H1 (cell line): ENCODE measurements around the gene MRI1. TPM values are rescaled to one million over a fixed set of nuclear protein-coding genes. Genes with fewer than 3 reads are reported as not detected.

Source experiments
- CTCF ChIA-PET: fragments of 300-600 bp; sonication (Branson Sonifier 250); formaldehyde crosslinking; loops from one replicate; lab custom pipeline; 2021; ENCODE audit not compliant: partially characterized antibody; lab: Charles Lee
- POLR2A ChIA-PET: fragments of 300-600 bp; sonication (Branson Sonifier 250); formaldehyde crosslinking; loops from one replicate; lab custom pipeline; 2021; ENCODE audit warnings: inconsistent platforms; ENCODE audit not compliant: partially characterized antibody; lab: Charles Lee
- DNase-seq, 2 experiments: peaks; one replicate each; pipeline versions ENCODE4 v3.0.0 to v3.0.0-alpha.2; 2010 to 2022; ENCODE audit warnings: low spot score in 2 of 2, low read depth in 1 of 2, mixed read lengths in 1 of 2
- FAIRE-seq: peaks from 2 replicates; lab custom pipeline; 2011; peaks lifted over from hg19 to GRCh38; lab: Jason Lieb, UNC
- H2AFZ ChIP-seq: 2 replicates; pipeline ENCODE4 v1.8.1; 2012; ENCODE audit warnings: low read length, inconsistent platforms
- H2AK5ac ChIP-seq: 2 replicates; pipeline ENCODE4 v1.6.1; 2013; ENCODE audit warnings: low read depth, low read length
- H2BK120ac ChIP-seq: replicated peaks from 2 replicates; pipeline ENCODE3; 2013; ENCODE audit warnings: low read depth, low read length, inconsistent platforms
- H2BK12ac ChIP-seq: 2 replicates; pipeline ENCODE4 v1.6.1; 2013; ENCODE audit warnings: low read depth, low read length
- H2BK15ac ChIP-seq: 2 replicates; pipeline ENCODE4 v1.6.1; 2013; ENCODE audit warnings: low read length
- H2BK20ac ChIP-seq: 2 replicates; pipeline ENCODE4 v1.6.1; 2013; ENCODE audit warnings: low read length
- H2BK5ac ChIP-seq: 2 replicates; pipeline ENCODE4 v1.6.1; 2013; ENCODE audit warnings: low read depth, low read length
- H3K14ac ChIP-seq: 2 replicates; pipeline ENCODE4 v1.6.1; 2013; ENCODE audit warnings: inconsistent platforms; ENCODE audit not compliant: insufficient read length
- H3K18ac ChIP-seq: 2 replicates; pipeline ENCODE4 v1.6.1; 2013; ENCODE audit warnings: low read length; ENCODE audit errors: extremely low read depth
- H3K23ac ChIP-seq: 2 replicates; pipeline ENCODE4 v1.6.1; 2013; ENCODE audit warnings: inconsistent platforms; ENCODE audit not compliant: insufficient read length
- H3K23me2 ChIP-seq: 2 replicates; pipeline ENCODE4 v1.6.1; 2013; ENCODE audit warnings: low read depth, low read length
- H3K27ac ChIP-seq: 2 replicates; pipeline ENCODE4 v1.6.1; 2011; ENCODE audit warnings: low read depth, low read length, inconsistent platforms
- H3K27me3 ChIP-seq, 4 experiments: replicated peaks in 1 of 4; 1 replicate in 1 of 4; 2 replicates in 3 of 4; pipeline versions ENCODE4 v1.6.1 to v1.8.1; 2011 to 2013; ENCODE audit warnings: low read length in 3 of 4, mild to moderate bottlenecking in 3 of 4, inconsistent platforms in 2 of 4, mixed read lengths in 2 of 4, moderate library complexity in 1 of 4; ENCODE audit not compliant: control insufficient read depth in 3 of 4, insufficient read depth in 3 of 4; ENCODE audit errors: extremely low read depth in 1 of 4
- H3K36me3 ChIP-seq, 4 experiments: 2 replicates each; pipeline versions ENCODE4 v1.6.1 to v1.8.1; 2011 to 2013; ENCODE audit warnings: mild to moderate bottlenecking in 4 of 4, low read length in 3 of 4, moderate library complexity in 2 of 4, control low read depth in 1 of 4, inconsistent platforms in 1 of 4; ENCODE audit not compliant: insufficient read depth in 4 of 4, control insufficient read depth in 2 of 4
- H3K4ac ChIP-seq: replicated peaks from 2 replicates; pipeline ENCODE3; 2013; ENCODE audit warnings: low read length, low read depth, mixed read lengths, inconsistent platforms; ENCODE audit not compliant: insufficient read length
- H3K4me1 ChIP-seq, 4 experiments: replicated peaks in 1 of 4; 1 replicate in 1 of 4; 2 replicates in 3 of 4; pipeline versions ENCODE4 v1.6.1 to v1.8.1; 2011 to 2013; ENCODE audit warnings: low read length in 3 of 4, inconsistent platforms in 2 of 4, mixed read lengths in 1 of 4; ENCODE audit not compliant: insufficient read depth in 4 of 4, control insufficient read depth in 3 of 4
- H3K4me2 ChIP-seq, 2 experiments: 2 replicates each; pipeline versions ENCODE4 v1.6.1 to v1.8.1; 2011 to 2013; ENCODE audit warnings: low read depth in 2 of 2, low read length in 2 of 2, control low read depth in 1 of 2, inconsistent platforms in 1 of 2, mild to moderate bottlenecking in 1 of 2; ENCODE audit not compliant: insufficient read depth in 1 of 2
- H3K4me3 ChIP-seq, 4 experiments: fragments of 200-600, 300-600 bp in 1 of 4; sonication (generic), shearing (Covaris generic), sonication (Bioruptor Twin) in 1 of 4; 2 replicates each; pipeline versions ENCODE4 v1.5.1 to v1.8.1; 2011 to 2016; ENCODE audit warnings: low read length in 4 of 4, low read depth in 3 of 4, control low read depth in 2 of 4, inconsistent platforms in 2 of 4, mild to moderate bottlenecking in 2 of 4, mixed read lengths in 1 of 4, moderate library complexity in 1 of 4; ENCODE audit not compliant: insufficient read depth in 2 of 4; ENCODE audit errors: extremely low read depth in 1 of 4
- H3K56ac ChIP-seq: replicated peaks from 2 replicates; pipeline ENCODE3; 2013; ENCODE audit warnings: low read depth, mild to moderate bottlenecking, mixed read lengths, low read length, inconsistent platforms; ENCODE audit not compliant: insufficient read length
- H3K79me1 ChIP-seq: 2 replicates; pipeline ENCODE4 v1.6.1; 2013; ENCODE audit warnings: low read depth, low read length, control low read depth
- H3K79me2 ChIP-seq, 2 experiments: 2 replicates each; pipeline versions ENCODE4 v1.6.1 to v1.8.1; 2012 to 2013; ENCODE audit warnings: low read length in 2 of 2, mild to moderate bottlenecking in 2 of 2, inconsistent platforms in 1 of 2; ENCODE audit not compliant: insufficient read depth in 2 of 2, control insufficient read depth in 1 of 2
- H3K9ac ChIP-seq, 4 experiments: replicated peaks in 1 of 4; 1 replicate in 1 of 4; 2 replicates in 3 of 4; pipeline versions ENCODE4 v1.6.1 to v1.8.1; 2011 to 2013; ENCODE audit warnings: low read depth in 3 of 4, low read length in 3 of 4, control low read depth in 2 of 4, mild to moderate bottlenecking in 2 of 4, moderate library complexity in 2 of 4, inconsistent platforms in 1 of 4; ENCODE audit errors: extremely low read depth in 1 of 4
- H3K9me3 ChIP-seq, 2 experiments: 2 replicates each; pipeline versions ENCODE4 v1.6.1 to v1.8.1; 2012 to 2013; ENCODE audit warnings: mild to moderate bottlenecking in 2 of 2, moderate library complexity in 2 of 2, control low read depth in 1 of 2, inconsistent platforms in 1 of 2, low read depth in 1 of 2, low read length in 1 of 2, mixed read lengths in 1 of 2; ENCODE audit not compliant: insufficient read depth in 2 of 2
- H4K20me1 ChIP-seq, 2 experiments: replicated peaks in 1 of 2; 2 replicates each; pipeline versions ENCODE3 to v1.8.1; 2011 to 2013; ENCODE audit warnings: inconsistent platforms in 2 of 2, low read length in 2 of 2, mild to moderate bottlenecking in 1 of 2; ENCODE audit not compliant: insufficient read depth in 2 of 2, control insufficient read depth in 1 of 2
- H4K5ac ChIP-seq: 2 replicates; pipeline ENCODE4 v1.6.1; 2013; ENCODE audit warnings: low read length, low read depth, mixed read lengths, inconsistent platforms; ENCODE audit not compliant: insufficient read length
- H4K8ac ChIP-seq: 2 replicates; pipeline ENCODE4 v1.8.0; 2013; ENCODE audit warnings: mild to moderate bottlenecking, moderate library complexity, low read length, inconsistent platforms; ENCODE audit not compliant: insufficient read depth; ENCODE audit errors: extremely low read depth
- H4K91ac ChIP-seq: replicated peaks from 2 replicates; pipeline ENCODE3; 2013; ENCODE audit warnings: low read length, mixed read lengths, inconsistent platforms; ENCODE audit not compliant: insufficient read length
- KDM1A ChIP-seq: fragments of 200-600, 300-600 bp; sonication (generic); IDR thresholded peaks from 2 replicates; pipeline ENCODE4 v1.7.1; 2016; ENCODE audit warnings: mild to moderate bottlenecking, low read length, borderline replicate concordance
- SIX5 ChIP-seq: IDR thresholded peaks from 2 replicates; pipeline ENCODE4 v1.6.1; 2011; ENCODE audit warnings: mild to moderate bottlenecking, low read depth, low read length
- TEAD4 ChIP-seq: IDR thresholded peaks from 2 replicates; pipeline ENCODE4 v1.6.1; 2012; ENCODE audit warnings: low read depth, low read length, inconsistent platforms, mixed read lengths
- WGBS, 2 experiments: shearing (Covaris generic) in 1 of 2; methylation state at CpG; one replicate each; pipeline versions ENCODE4 v1.1.6 to v1.1.7; 2013 to 2015; ENCODE audit warnings: low lambda C conversion rate in 2 of 2, mixed read lengths in 2 of 2, inconsistent platforms in 1 of 2, low coverage in 1 of 2, missing lambda C conversion rate in 1 of 2; ENCODE audit not compliant: insufficient replicate concordance in 2 of 2, insufficient coverage in 1 of 2, insufficient read length in 1 of 2; ENCODE audit errors: extremely low coverage in 1 of 2, missing lambda C conversion rate in 1 of 2; 5-methylcytosine and 5-hydroxymethylcytosine counted together
- polyA plus RNA-seq, 7 experiments: library from polyadenylated mRNA; depleted of rRNA in 3 of 7; stranded (reverse) in 5 of 7; unstranded in 2 of 7; fragments of >200 nt in 5 of 7; fragments of 200-250 nt in 2 of 7; gene quantifications; 1 replicate in 5 of 7; 2 replicates in 1 of 7; 4 replicates in 1 of 7; pipeline versions ENCODE4 v1.2.1 to v1.2.3, GENCODE V29; 2011 to 2013; ENCODE audit warnings: missing spikeins in 2 of 7, mixed read lengths in 2 of 7
- total RNA-seq: library from RNA; stranded (reverse); fragmentation: NEBNext Ultra II Directional; extraction: Animal tissue kit (Norgen Biotek cat#: 25700); gene quantifications from 2 replicates; pipeline ENCODE4 v1.2.1, GENCODE V29; 2021

Gene MRI1
- total and polyA plus RNA-seq, 2 of the 8 experiments (the other 6 are each of a cell fraction or from before 2014, with no cell fraction given), result 24.5 to 29.5 TPM

GRCh38 chr19:13813147-13813546 is 48.8 kb downstream of the MRI1 start:
- FAIRE-seq (no peak), DNase-seq (no peak)
- H2BK5ac ChIP-seq, result no peak overlapping the region
- CTCF ChIA-PET, result interaction anchor here (1.3 kb wide), 1 partner anchor 25 kb away, joined by 3 read pairs; no protein-coding TSS in a partner anchor
- H3K56ac ChIP-seq, result no peak overlapping the region
- WGBS, 2 experiments, result 89% methylated on average over 2 of the region's 2 CpGs; no CpG with 5 or more reads in 1 of the 2 experiments
- H3K79me1 ChIP-seq, result no peaks in the 10 kb centered on the region
- no peak overlapping the region for H3K18ac ChIP-seq
- no peak overlapping the region for H3K9ac ChIP-seq
- peak; percentile 39; the same call in 1 of the 2 replicates for TF ChIP-seq KDM1A
- TF ChIP-seq SIX5, result no peak
- TF ChIP-seq TEAD4, result no peak
- H3K23ac ChIP-seq, result no peak overlapping the region
- H3K4me3 ChIP-seq, result no peak overlapping the region
- no peak overlapping the region for H2BK12ac ChIP-seq
- no peak overlapping the region for H3K27ac ChIP-seq
- H2BK15ac ChIP-seq, result no peak overlapping the region
- H3K36me3 ChIP-seq, result peaks cover 5 to 37% (median 17%) of the 10 kb centered on the region in 4 experiments; a peak in 5 of 8 replicates
- no peaks in the 10 kb centered on the region for H3K9me3 ChIP-seq
- no peaks in the 10 kb centered on the region for H3K27me3 ChIP-seq
- POLR2A ChIA-PET, result interaction anchor here (1.3 to 5.2 kb wide), 3 partner anchors 8 to 33 kb away, joined by 3 to 34 read pairs (median 4); no protein-coding TSS in a partner anchor
- H4K20me1 ChIP-seq, result peaks cover 0 to 2% of the 10 kb centered on the region in 2 experiments
- H4K8ac ChIP-seq, result no peak overlapping the region
- no peak overlapping the region for H2BK20ac ChIP-seq
- no peak overlapping the region for H3K4ac ChIP-seq
- H3K4me1 ChIP-seq, result peaks cover 0 to 4% (median 3%) of the 10 kb centered on the region in 4 experiments; a peak in 5 of 7 replicates
- no peak overlapping the region for H2AK5ac ChIP-seq
- H4K91ac ChIP-seq, result no peak overlapping the region
- H3K23me2 ChIP-seq, result peaks cover 4% of the 10 kb centered on the region; the same call in 1 of the 2 replicates
- no peak overlapping the region for H4K5ac ChIP-seq
- no peak overlapping the region for H3K14ac ChIP-seq
- H2BK120ac ChIP-seq, result no peak overlapping the region
- no peak overlapping the region for H3K4me2 ChIP-seq
- H2AFZ ChIP-seq, result no peak overlapping the region
- no peaks in the 10 kb centered on the region for H3K79me2 ChIP-seq
